ENCODE results near the gene PRDM16. TPM values are rescaled to one million over a fixed set of nuclear protein-coding genes. Genes with fewer than 3 reads are reported as not detected.

The PRDM16 gene
- polyA plus RNA-seq, 2 donors: 0.15 to 0.28 TPM

DNA sequence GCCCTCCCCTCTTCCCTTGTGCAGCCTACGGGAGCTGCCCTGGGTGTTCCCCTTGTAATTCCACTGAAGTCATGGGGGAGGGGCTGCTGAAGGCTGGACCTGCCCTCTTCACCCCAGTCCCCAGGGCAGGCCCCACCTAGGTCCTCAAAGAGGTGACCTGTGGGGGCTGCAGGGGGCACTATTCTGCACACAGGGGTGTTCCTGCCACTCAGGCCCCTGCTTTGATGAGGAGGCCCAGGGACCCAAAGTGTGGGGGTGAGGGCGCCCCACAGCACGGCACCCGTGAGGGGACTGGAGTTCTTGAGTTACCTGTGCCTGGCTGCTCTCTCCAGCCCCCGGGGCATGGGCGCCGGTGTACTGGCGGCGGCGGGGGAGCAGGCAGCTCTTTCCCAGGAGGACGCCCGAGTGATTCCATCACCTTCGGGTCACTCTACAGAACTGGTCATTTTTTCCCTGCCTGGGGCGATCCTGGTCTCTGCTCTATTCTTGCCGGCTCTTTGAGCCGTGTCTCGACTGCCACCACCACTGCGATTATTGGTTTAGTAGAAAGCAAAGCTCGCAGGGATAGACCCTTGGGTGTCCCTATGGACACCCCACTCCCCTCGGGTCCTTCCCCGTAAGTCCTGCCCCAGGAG is 6.9 kb upstream of the PRDM16 start:
- WGBS, 2 donors: 29 to 46% methylated on average over 18 to 21 of the region's 21 CpGs
- no peaks in the 10 kb centered on the region for H3K4me1 ChIP-seq (ENCODE audit: control insufficient read depth in 2 of 2, insufficient read depth in 2 of 2, low read length in 1 of 2)
- H3K4me3 ChIP-seq (ENCODE audit: low read depth in 1 of 2, low read length in 2 of 2): no peak overlapping the region
- H3K27ac ChIP-seq (ENCODE audit: low read depth in 2 of 2, low read length in 1 of 2): no peak overlapping the region
- peaks cover 6 to 20% of the 10 kb centered on the region in 2 donors for H3K27me3 ChIP-seq (ENCODE audit: control insufficient read depth in 1 of 2, insufficient read depth in 2 of 2, low read length in 2 of 2)
- no peaks in the 10 kb centered on the region for H3K36me3 ChIP-seq (ENCODE audit: control insufficient read depth in 2 of 2, insufficient read depth in 2 of 2, low read length in 1 of 2)
- H3K9me3 ChIP-seq (ENCODE audit: control insufficient read depth in 2 of 2, insufficient read depth in 1 of 2, low read depth in 1 of 2, low read length in 1 of 2): no peaks in the 10 kb centered on the region

DNA sequence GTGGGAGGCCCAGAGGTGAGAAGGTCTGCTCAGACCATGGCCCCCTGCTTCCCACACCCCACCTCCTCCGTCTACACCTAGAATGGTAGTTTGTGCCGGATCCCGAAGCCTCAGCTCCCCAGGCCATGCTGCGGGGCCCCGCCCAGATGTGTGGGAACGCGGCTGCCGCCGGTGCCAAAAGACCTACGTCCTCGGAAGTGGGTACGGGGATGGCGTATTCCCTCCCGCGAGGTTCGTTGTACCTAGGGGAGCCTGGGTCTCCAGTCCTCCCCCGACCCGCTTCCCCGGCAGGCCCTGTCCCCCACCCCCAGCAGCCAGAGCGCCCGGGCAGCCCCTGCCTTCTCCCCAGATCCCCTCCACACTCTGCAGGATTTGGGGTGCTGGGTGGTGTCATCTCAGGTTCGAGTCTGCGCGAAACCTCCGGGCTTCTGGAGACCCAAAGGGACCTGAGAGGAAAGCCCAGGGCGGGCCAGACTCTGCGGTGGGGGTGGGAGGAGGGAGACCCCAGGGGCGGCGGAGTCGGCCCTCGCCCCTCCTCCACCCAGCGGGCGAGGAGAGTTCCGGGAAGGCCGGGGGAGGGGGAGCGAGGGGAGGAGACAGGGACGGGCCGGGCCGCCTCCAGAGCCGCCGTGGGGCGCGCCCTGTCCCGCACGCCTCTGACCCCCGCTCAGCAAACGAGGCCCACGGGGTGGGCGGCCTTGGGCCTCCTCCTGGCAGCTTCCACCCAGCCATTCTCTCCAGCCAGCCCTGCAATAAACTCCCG is 6.2 kb upstream of the PRDM16 start:
- 29 to 51% methylated on average over 34 to 50 of the region's 50 CpGs for WGBS, 2 donors
- no peaks in the 10 kb centered on the region for H3K9me3 ChIP-seq (ENCODE audit: control insufficient read depth in 2 of 2, insufficient read depth in 1 of 2, low read depth in 1 of 2, low read length in 1 of 2)
- no peak overlapping the region for H3K27ac ChIP-seq (ENCODE audit: low read depth in 2 of 2, low read length in 1 of 2)
- H3K27me3 ChIP-seq (ENCODE audit: control insufficient read depth in 1 of 2, insufficient read depth in 2 of 2, low read length in 2 of 2): peaks cover 6 to 25% of the 10 kb centered on the region in 2 donors
- H3K4me3 ChIP-seq (ENCODE audit: low read depth in 1 of 2, low read length in 2 of 2): no peak overlapping the region
- H3K4me1 ChIP-seq (ENCODE audit: control insufficient read depth in 2 of 2, insufficient read depth in 2 of 2, low read length in 1 of 2): no peaks in the 10 kb centered on the region
- no peaks in the 10 kb centered on the region for H3K36me3 ChIP-seq (ENCODE audit: control insufficient read depth in 2 of 2, insufficient read depth in 2 of 2, low read length in 1 of 2)

DNA sequence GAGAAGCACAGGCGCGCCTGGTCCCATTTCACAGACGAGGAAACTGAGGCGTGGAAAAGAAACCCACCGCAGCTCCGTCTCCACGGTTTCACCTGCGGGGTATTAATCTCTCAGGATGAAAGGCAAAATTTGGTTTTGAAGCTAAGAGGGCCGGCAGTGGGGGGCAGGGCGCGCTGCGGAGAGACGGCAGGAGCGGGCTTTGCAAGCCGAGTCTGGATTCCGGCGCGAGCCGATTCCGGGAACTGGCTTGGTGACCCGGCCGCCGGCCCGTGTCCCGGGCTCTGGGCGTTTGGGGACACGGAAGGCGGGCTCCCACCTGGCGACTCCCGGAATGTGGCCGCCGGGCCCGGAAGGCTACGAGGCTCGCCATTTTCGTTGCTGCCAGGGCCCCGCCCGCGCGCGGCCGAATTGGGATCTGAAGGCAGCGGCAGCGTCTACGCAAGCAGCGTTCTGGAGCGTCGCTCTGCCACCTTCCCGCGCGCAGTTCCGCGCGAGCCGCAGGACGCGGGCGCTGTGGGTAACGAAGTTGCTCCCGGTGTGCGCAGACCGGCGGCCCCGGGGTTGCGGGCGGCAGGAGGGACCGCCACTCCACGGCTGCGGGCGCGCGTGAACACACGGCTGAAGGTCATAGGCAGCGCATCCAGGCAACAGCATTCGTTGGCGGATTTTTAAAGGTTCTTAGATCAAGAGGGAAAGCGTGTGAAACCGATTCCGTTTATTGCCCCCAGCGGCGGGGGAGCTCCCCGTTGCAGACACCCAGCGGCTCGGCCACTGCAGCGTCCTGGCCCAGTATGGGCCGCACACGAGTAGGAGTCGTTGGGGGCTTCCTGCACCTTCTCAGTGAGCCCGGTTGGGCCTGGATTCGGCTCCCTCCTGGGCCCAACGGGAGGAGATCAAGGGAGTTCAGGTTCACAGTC is 5.4 kb upstream of the PRDM16 start:
- H3K4me3 ChIP-seq (ENCODE audit: low read depth in 1 of 2, low read length in 2 of 2): no peak overlapping the region
- H3K27me3 ChIP-seq (ENCODE audit: control insufficient read depth in 1 of 2, insufficient read depth in 2 of 2, low read length in 2 of 2): peaks cover 6 to 26% of the 10 kb centered on the region in 2 donors
- WGBS, 2 donors: 27 to 47% methylated on average over 90 to 91 of the region's 91 CpGs
- H3K27ac ChIP-seq (ENCODE audit: low read depth in 2 of 2, low read length in 1 of 2): no peak overlapping the region
- H3K4me1 ChIP-seq (ENCODE audit: control insufficient read depth in 2 of 2, insufficient read depth in 2 of 2, low read length in 1 of 2): peaks cover 0 to 2% of the 10 kb centered on the region in 2 donors
- H3K36me3 ChIP-seq (ENCODE audit: control insufficient read depth in 2 of 2, insufficient read depth in 2 of 2, low read length in 1 of 2): no peaks in the 10 kb centered on the region
- H3K9me3 ChIP-seq (ENCODE audit: control insufficient read depth in 2 of 2, insufficient read depth in 1 of 2, low read depth in 1 of 2, low read length in 1 of 2): no peaks in the 10 kb centered on the region

DNA sequence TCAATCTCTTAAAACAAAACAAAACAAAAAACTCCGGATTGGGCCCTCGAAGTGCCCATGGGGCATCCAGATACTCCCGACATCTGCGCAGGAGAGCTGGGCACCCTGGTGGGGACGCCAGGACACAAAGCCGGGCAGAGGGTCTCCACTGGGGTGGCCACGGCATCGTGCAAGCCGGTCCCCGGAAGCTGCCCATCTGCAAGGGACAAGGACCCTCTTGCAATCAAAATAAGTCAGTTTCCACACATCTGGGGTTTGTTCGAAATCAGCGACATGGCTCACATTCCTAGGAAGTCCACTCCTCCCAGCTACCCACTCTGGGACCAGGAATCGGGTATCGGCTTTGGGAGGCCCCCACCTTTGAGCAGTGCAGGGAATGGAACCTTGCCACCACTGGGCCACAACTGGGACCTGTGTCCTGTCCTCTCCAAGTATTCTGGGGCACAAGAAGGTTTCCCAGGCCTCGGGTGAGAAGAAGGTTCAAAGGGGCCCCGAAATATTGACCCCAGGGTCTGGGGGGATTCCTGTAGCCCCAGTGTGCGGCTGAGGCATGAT is 4.6 kb upstream of the PRDM16 start:
- Histone ChIP-seq H3K27me3 (ENCODE audit: control insufficient read depth in 1 of 2, insufficient read depth in 2 of 2, low read length in 2 of 2) (peaks cover 6 to 26% of the 10 kb centered on the region in 2 donors), H3K4me3 (ENCODE audit: low read depth in 1 of 2, low read length in 2 of 2) (no peak overlapping the region), H3K36me3 (ENCODE audit: control insufficient read depth in 2 of 2, insufficient read depth in 2 of 2, low read length in 1 of 2) (no peaks in the 10 kb centered on the region), H3K27ac (ENCODE audit: low read depth in 2 of 2, low read length in 1 of 2) (no peak overlapping the region), H3K4me1 (ENCODE audit: control insufficient read depth in 2 of 2, insufficient read depth in 2 of 2, low read length in 1 of 2) (peaks cover 0 to 2% of the 10 kb centered on the region in 2 donors), H3K9me3 (ENCODE audit: control insufficient read depth in 2 of 2, insufficient read depth in 1 of 2, low read depth in 1 of 2, low read length in 1 of 2) (no peaks in the 10 kb centered on the region)
- 60 to 74% methylated on average over 17 of the region's 17 CpGs for WGBS, 2 donors

DNA sequence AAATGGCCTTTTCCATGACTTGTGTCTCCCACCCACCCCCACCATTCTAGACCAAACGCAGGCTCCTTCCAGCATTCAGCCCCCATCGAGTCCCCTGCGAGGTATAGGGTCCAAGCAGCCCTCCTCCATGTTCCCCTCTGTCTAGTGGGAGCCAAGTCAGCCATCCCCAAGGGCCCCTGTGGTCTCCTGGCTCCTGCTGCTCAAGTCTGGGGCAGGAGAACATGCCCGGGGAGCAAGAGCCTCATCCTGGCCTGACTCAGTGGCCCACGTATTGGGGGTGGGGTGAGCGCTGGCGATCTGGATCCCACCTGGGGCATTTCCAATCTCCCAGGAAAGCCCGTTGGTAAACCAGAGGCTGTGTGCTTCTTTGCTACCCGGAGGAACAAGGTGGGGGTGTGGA is 4.1 kb upstream of the PRDM16 start:
- 61 to 72% methylated on average over 9 of the region's 9 CpGs for WGBS, 2 donors
- peaks cover 6 to 26% of the 10 kb centered on the region in 2 donors for H3K27me3 ChIP-seq (ENCODE audit: control insufficient read depth in 1 of 2, insufficient read depth in 2 of 2, low read length in 2 of 2)
- H3K27ac ChIP-seq (ENCODE audit: low read depth in 2 of 2, low read length in 1 of 2): no peak overlapping the region
- H3K4me1 ChIP-seq (ENCODE audit: control insufficient read depth in 2 of 2, insufficient read depth in 2 of 2, low read length in 1 of 2): peaks cover 0 to 2% of the 10 kb centered on the region in 2 donors
- H3K4me3 ChIP-seq (ENCODE audit: low read depth in 1 of 2, low read length in 2 of 2): no peak overlapping the region
- H3K36me3 ChIP-seq (ENCODE audit: control insufficient read depth in 2 of 2, insufficient read depth in 2 of 2, low read length in 1 of 2): no peaks in the 10 kb centered on the region
- H3K9me3 ChIP-seq (ENCODE audit: control insufficient read depth in 2 of 2, insufficient read depth in 1 of 2, low read depth in 1 of 2, low read length in 1 of 2): no peaks in the 10 kb centered on the region

DNA sequence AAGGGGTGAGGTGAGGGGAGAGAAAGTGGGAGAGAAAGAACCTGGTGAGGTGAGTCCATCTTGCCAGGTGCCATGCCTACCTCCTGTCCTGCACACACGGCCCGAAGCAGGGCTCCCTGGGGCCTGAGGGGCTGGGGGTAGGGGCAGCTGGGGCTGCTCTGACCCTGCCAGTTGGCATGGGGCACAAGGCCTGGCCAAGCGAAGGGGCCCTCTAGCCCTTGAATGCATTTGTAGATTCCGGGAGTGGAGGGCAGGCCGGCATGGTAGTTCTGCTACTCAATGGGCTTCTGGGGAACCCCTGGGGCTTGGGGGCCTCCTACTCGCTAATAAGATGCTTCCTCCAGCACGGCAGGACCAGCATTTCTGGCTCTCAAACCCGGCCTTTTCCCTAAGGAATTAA is 3.6 kb upstream of the PRDM16 start:
- Histone ChIP-seq H3K27ac (ENCODE audit: low read depth in 2 of 2, low read length in 1 of 2) (no peak overlapping the region), H3K4me3 (ENCODE audit: low read depth in 1 of 2, low read length in 2 of 2) (no peak overlapping the region), H3K36me3 (ENCODE audit: control insufficient read depth in 2 of 2, insufficient read depth in 2 of 2, low read length in 1 of 2) (no peaks in the 10 kb centered on the region), H3K27me3 (ENCODE audit: control insufficient read depth in 1 of 2, insufficient read depth in 2 of 2, low read length in 2 of 2) (peaks cover 6 to 27% of the 10 kb centered on the region in 2 donors), H3K9me3 (ENCODE audit: control insufficient read depth in 2 of 2, insufficient read depth in 1 of 2, low read depth in 1 of 2, low read length in 1 of 2) (no peaks in the 10 kb centered on the region), H3K4me1 (ENCODE audit: control insufficient read depth in 2 of 2, insufficient read depth in 2 of 2, low read length in 1 of 2) (peaks cover 0 to 2% of the 10 kb centered on the region in 2 donors)
- 72 to 73% methylated on average over 8 of the region's 8 CpGs for WGBS, 2 donors

DNA sequence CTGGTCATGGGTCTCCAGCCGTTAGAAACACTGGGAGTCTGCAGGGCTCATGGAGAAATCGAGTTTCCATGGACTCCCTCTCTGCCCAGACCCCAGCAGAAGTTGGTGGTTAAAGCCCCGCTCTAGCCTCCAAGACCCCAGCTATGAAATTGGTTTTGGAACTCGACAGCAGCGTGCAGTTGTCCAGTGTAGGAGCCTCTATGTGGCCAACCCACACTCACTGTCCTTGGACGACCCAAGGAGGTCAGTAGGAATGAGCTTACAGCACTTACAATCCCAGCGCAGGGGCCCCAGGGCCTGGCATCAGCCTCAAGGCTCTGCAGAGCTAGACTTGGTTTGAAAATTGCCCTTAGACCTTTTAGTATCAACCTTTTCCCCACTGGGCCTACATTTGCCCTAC is 3.2 kb upstream of the PRDM16 start:
- Histone ChIP-seq H3K27me3 (ENCODE audit: control insufficient read depth in 1 of 2, insufficient read depth in 2 of 2, low read length in 2 of 2) (peaks cover 6 to 30% of the 10 kb centered on the region in 2 donors), H3K4me3 (ENCODE audit: low read depth in 1 of 2, low read length in 2 of 2) (no peak overlapping the region), H3K4me1 (ENCODE audit: control insufficient read depth in 2 of 2, insufficient read depth in 2 of 2, low read length in 1 of 2) (peaks cover 0 to 3% of the 10 kb centered on the region in 2 donors), H3K36me3 (ENCODE audit: control insufficient read depth in 2 of 2, insufficient read depth in 2 of 2, low read length in 1 of 2) (no peaks in the 10 kb centered on the region), H3K27ac (ENCODE audit: low read depth in 2 of 2, low read length in 1 of 2) (no peak overlapping the region), H3K9me3 (ENCODE audit: control insufficient read depth in 2 of 2, insufficient read depth in 1 of 2, low read depth in 1 of 2, low read length in 1 of 2) (no peaks in the 10 kb centered on the region)
- 75 to 83% methylated on average over 7 of the region's 7 CpGs for WGBS, 2 donors

DNA sequence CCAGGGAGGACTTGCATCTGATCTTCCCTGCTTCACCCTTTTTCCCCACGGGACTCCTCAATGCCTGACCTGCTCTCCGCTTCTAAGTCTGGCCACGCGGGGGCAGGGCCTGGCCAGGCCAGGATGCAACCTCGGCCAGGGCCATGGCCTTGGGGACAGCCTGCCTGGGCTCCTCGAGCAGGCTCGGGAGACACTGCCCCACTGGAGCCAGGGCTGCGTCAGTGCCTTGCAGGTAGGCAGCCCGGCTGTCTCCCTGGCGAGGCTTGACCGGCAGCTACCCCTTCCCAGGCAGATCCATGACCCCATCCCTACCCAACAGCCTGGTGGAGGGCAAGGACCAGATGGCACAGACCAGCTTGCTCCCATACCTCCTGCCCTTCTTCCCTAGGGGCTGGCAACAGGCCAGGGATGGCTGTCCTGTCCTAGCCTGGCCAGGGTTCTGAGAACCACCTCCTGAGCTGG is 2.7 kb upstream of the PRDM16 start:
- Histone ChIP-seq H3K4me1 (ENCODE audit: control insufficient read depth in 2 of 2, insufficient read depth in 2 of 2, low read length in 1 of 2) (peaks cover 0 to 4% of the 10 kb centered on the region in 2 donors), H3K4me3 (ENCODE audit: low read depth in 1 of 2, low read length in 2 of 2) (no peak overlapping the region)

DNA sequence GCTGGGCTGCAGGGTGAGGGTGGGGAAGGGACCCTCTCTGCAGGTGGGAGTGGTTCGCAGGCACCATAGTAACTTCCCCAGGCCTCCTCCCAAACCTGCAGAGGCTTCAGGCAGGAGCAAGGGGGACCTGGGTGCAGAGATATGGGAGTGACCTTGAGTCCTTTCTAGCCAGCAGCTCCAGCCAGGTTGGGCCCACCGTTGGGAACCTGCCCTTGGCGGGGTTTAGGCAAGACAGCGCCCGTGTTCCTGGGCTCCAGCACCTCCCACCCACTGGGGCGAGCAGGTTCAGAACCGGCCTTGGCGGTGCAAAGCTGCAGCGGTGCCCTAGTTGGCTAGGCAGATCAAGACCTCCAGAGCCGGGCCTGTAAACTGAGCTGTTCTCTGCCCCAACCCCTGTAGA is 2.2 kb upstream of the PRDM16 start:
- H3K4me3 ChIP-seq (ENCODE audit: low read depth in 1 of 2, low read length in 2 of 2): no peak overlapping the region
- peaks cover 6 to 29% of the 10 kb centered on the region in 2 donors for H3K27me3 ChIP-seq (ENCODE audit: control insufficient read depth in 1 of 2, insufficient read depth in 2 of 2, low read length in 2 of 2)
- no peaks in the 10 kb centered on the region for H3K9me3 ChIP-seq (ENCODE audit: control insufficient read depth in 2 of 2, insufficient read depth in 1 of 2, low read depth in 1 of 2, low read length in 1 of 2)
- peaks cover 0 to 4% of the 10 kb centered on the region in 2 donors for H3K4me1 ChIP-seq (ENCODE audit: control insufficient read depth in 2 of 2, insufficient read depth in 2 of 2, low read length in 1 of 2)
- WGBS, 2 donors: 56 to 58% methylated on average over 10 of the region's 10 CpGs
- no peaks in the 10 kb centered on the region for H3K36me3 ChIP-seq (ENCODE audit: control insufficient read depth in 2 of 2, insufficient read depth in 2 of 2, low read length in 1 of 2)
- no peak overlapping the region for H3K27ac ChIP-seq (ENCODE audit: low read depth in 2 of 2, low read length in 1 of 2)

More for the DNA sequence above, 2.7 kb upstream of the PRDM16 start:
- Histone ChIP-seq H3K36me3 (ENCODE audit: control insufficient read depth in 2 of 2, insufficient read depth in 2 of 2, low read length in 1 of 2) (no peaks in the 10 kb centered on the region), H3K9me3 (ENCODE audit: control insufficient read depth in 2 of 2, insufficient read depth in 1 of 2, low read depth in 1 of 2, low read length in 1 of 2) (no peaks in the 10 kb centered on the region), H3K27ac (ENCODE audit: low read depth in 2 of 2, low read length in 1 of 2) (no peak overlapping the region), H3K27me3 (ENCODE audit: control insufficient read depth in 1 of 2, insufficient read depth in 2 of 2, low read length in 2 of 2) (peaks cover 6 to 31% of the 10 kb centered on the region in 2 donors)
- 56 to 60% methylated on average over 11 of the region's 11 CpGs for WGBS, 2 donors

Data from esophagus (tissue), 2 donors.